ENCODE measurements around the gene TENT5A.

Gene TENT5A

DNA sequence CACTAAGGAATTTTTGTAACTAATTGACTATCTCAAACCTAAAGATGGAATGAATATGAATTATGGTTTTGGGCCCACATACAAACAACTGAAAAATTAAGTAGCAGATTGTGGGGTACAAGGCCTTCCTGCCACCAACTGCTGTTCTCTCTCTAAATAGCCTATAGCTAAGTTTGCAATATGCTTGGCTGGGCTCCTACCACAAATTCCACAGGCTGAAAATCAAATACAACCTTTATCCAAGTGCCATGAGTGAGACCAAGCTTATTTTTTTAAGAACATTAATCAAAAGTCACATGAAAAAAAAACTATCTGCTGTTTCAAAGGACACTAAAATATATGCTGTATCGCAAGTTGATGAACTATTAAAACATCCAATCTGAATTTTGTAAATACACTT, 52.1 kb downstream of the TENT5A start:
- no peak for DNase-seq

DNA sequence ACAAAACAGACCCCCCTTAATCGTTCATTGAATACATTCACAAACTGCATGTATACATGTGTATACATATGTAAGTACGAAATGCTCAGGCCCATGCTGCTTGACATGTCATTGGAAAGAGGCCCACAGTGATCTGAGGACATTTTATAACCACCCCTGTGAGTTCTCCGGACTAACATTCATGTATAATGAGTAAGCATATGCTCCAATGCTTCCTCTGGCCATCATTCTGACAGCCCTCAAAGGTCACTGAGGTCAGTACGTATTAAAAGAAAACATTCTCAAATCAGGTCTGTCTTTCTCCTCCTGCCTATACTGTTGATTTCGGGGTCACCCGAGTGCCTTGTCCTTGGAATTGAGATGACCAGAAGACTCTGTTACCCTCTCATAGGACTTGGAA, 54.9 kb downstream of the TENT5A start:
- DNase-seq = peak; percentile 42

DNA sequence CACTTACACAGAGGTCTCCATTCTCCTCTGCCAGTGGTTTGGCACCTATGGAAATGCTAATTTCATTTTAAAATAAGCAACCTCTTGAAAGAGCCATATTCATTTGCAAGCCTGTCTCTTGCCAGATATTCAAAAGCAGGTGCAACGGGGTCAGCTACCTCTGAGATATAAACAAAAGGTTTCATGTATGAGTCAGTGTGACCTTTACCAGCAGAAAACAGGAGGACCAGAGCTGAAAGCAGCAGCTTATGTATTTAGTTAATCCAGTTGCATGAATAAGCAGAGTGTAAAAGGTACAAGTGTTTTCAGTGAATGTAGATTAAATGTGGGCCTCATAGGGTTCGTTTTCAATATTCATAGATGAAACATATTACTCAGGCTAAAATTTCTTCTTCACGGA, 56.0 kb downstream of the TENT5A start:
- no peak for DNase-seq
